Heart left ventricle (tissue), 16 donors: Measurements from ENCODE around the gene STK24. TPM values are rescaled to one million over a fixed set of nuclear protein-coding genes. Genes with fewer than 3 reads are reported as not detected.

ENCODE experiments used
- ATAC-seq, 4 donors: fragments of 200-7000 bp; cut with Tn5 transposase; one replicate each; pipeline ENCODE4 v1.9.1; 2020 to 2022; ENCODE audit warnings: moderate library complexity in 4 of 4, mild to moderate bottlenecking in 3 of 4, moderate number of reproducible peaks in 1 of 4
- DNase-seq, 5 donors: peaks; one replicate each; pipeline ENCODE4 v3.0.0-alpha.2; 2020
- H3K27ac ChIP-seq, 12 donors: fragments of 200-600 bp; sonication (generic) in 4 of 12; one replicate each; pipeline versions ENCODE4 v1.5.0 to v1.8.0; 2016 to 2022; ENCODE audit warnings: mild to moderate bottlenecking in 2 of 12
- H3K27me3 ChIP-seq, 9 donors: fragments of 200-600 bp; sonication (generic) in 2 of 9; one replicate each; pipeline versions ENCODE4 v1.5.1 to v1.8.0; 2016 to 2022; ENCODE audit warnings: mild to moderate bottlenecking in 3 of 9
- H3K36me3 ChIP-seq, 9 donors: fragments of 200-600 bp; sonication (generic) in 2 of 9; one replicate each; pipeline versions ENCODE4 v1.5.0 to v1.8.0; 2018 to 2022; ENCODE audit warnings: mild to moderate bottlenecking in 2 of 9
- H3K4me1 ChIP-seq, 12 donors: fragments of 200-600 bp; sonication (generic) in 4 of 12; one replicate each; pipeline versions ENCODE4 v1.5.0 to v1.8.0; 2016 to 2022; ENCODE audit warnings: mild to moderate bottlenecking in 3 of 12
- H3K4me3 ChIP-seq, 12 donors: fragments of 200-600 bp; sonication (generic) in 4 of 12; one replicate each; pipeline versions ENCODE4 v1.5.0 to v1.8.0; 2017 to 2022; ENCODE audit warnings: mild to moderate bottlenecking in 9 of 12, moderate library complexity in 4 of 12
- H3K9me3 ChIP-seq, 12 donors: fragments of 200-600 bp; sonication (generic) in 4 of 12; one replicate each; pipeline versions ENCODE4 v1.5.0 to v1.8.0; 2016 to 2022; ENCODE audit warnings: mild to moderate bottlenecking in 1 of 12
- POLR2A ChIP-seq, 2 donors: fragments of 450-650 bp; IDR thresholded peaks; one replicate each; pipeline ENCODE4 v1.6.1; 2017; ENCODE audit warnings: antibody characterized with exemption in 2 of 2, mild to moderate bottlenecking in 2 of 2, moderate library complexity in 2 of 2
- WGBS, 4 donors: extraction: QIAGEN DNeasy Blood & Tissue Kit in 2 of 4; methylation state at CpG; one replicate each; pipeline versions ENCODE4 v1.1.5 to v1.1.7; 2013 to 2018; 5-methylcytosine and 5-hydroxymethylcytosine counted together
- intact Hi-C, 10 donors: fragments of 100-400 bp; cut with DNase I; formaldehyde crosslinking; loops; one replicate each; pipeline versions ENCODE4 v1.11.1 to v1.14.2; 2022
- polyA plus RNA-seq, 2 donors: library from polyadenylated mRNA; stranded (reverse); fragments of 200-250 nt; gene quantifications; one replicate each; pipeline ENCODE4 v1.2.3, GENCODE V29; 2013
- total RNA-seq, 9 donors: library from RNA; depleted of rRNA in 2 of 9; stranded (reverse); fragments of >200 nt in 2 of 9; fragmentation: NEBNext Ultra II Directional in 3 of 9; extraction: Animal tissue kit (Norgen Biotek cat#: 25700) in 3 of 9; gene quantifications; one replicate each; pipeline versions ENCODE4 v1.1.0 to v1.2.4, GENCODE V29; 2016 to 2023
- TF ChIP-seq, protein P1 (sequence below), 12 donors: fragments of 200-600 bp; sonication (generic) in 4 of 12; IDR thresholded peaks; one replicate each; pipeline versions ENCODE4 v1.5.0 to v1.8.0; 2018 to 2022; ENCODE audit warnings: antibody characterized with exemption in 12 of 12, mild to moderate bottlenecking in 5 of 12
- donor health status: ischemic (EF 13 %, LVEDD 7.1; RV severe dilation, severe dysfunction).
- donor health status: healthy with polysubstance abuse.
- donor health status: DM: no; HTN: yes; CAD: no.
- donor health status: DM: no; HTN: no; CAD: no.
- donor health status: ischemic (EF 25% LVEDD 6.9; RV normal size, moderate dysfunction).
- donor health status: ischemic (EF 25% LVEDD 5.7; RV mildly dilated, moderate dysfunction).
- donor health status: healthy.
- donor health status: DM: yes; HTN: yes; CAD: no.
- donor health status: ischemic (EF 35%, LVEDD 5.7; RV mildly dilated, moderate dysfunction).
- donor health status: nonischemic (EF 11% LVEDD 7.7; RV severe dilation, severe dysfunction).
- donor health status: DM: yes; HTN: yes; CAD: no.
- donor health status: PGD.
- donor health status: ischemic (EF 29% LVEDD 5.4; RV normal size, mild dysfunction).
- donor health status: nonischemic (EF 23%, LVEDD 6.1; RV moderate dilation, normal function).

STK24 gene
- total and polyA plus RNA-seq, 11 donors = 26.6 to 82.6 (median 59.6) TPM

- DNase-seq = no peak
- no peaks in the 10 kb centered on the region for H3K9me3 ChIP-seq
- H3K4me3 ChIP-seq = no peak overlapping the region
- intact Hi-C loops = loop anchor here in 2 of 10 donors (5.0 to 10.0 kb wide), 2 partner anchors 287 to 575 kb away; partner anchors contain the start of gene FARP1 (in 1 of the 2)
- peaks cover 0 to 9% (median 0%) of the 10 kb centered on the region in 12 donors for H3K4me1 ChIP-seq
- peaks cover 0 to 33% (median 8%) of the 10 kb centered on the region in 9 donors for H3K36me3 ChIP-seq
- TF ChIP-seq, protein P1, sequence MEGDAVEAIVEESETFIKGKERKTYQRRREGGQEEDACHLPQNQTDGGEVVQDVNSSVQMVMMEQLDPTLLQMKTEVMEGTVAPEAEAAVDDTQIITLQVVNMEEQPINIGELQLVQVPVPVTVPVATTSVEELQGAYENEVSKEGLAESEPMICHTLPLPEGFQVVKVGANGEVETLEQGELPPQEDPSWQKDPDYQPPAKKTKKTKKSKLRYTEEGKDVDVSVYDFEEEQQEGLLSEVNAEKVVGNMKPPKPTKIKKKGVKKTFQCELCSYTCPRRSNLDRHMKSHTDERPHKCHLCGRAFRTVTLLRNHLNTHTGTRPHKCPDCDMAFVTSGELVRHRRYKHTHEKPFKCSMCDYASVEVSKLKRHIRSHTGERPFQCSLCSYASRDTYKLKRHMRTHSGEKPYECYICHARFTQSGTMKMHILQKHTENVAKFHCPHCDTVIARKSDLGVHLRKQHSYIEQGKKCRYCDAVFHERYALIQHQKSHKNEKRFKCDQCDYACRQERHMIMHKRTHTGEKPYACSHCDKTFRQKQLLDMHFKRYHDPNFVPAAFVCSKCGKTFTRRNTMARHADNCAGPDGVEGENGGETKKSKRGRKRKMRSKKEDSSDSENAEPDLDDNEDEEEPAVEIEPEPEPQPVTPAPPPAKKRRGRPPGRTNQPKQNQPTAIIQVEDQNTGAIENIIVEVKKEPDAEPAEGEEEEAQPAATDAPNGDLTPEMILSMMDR (IDR thresholded peaks at IDR 0.05) = no peak
- no peak for TF ChIP-seq POLR2A (IDR thresholded peaks at IDR 0.05)
- 85 to 94% (median 91%) methylated on average over 7 of the region's 7 CpGs for WGBS, 4 donors
- no peak for ATAC-seq
- no peaks in the 10 kb centered on the region for H3K27me3 ChIP-seq
- no peak overlapping the region for H3K27ac ChIP-seq
These were observed 147.4 kb downstream of the STK24 start for GRCh38 chr13:98429531-98429930.

DNA sequence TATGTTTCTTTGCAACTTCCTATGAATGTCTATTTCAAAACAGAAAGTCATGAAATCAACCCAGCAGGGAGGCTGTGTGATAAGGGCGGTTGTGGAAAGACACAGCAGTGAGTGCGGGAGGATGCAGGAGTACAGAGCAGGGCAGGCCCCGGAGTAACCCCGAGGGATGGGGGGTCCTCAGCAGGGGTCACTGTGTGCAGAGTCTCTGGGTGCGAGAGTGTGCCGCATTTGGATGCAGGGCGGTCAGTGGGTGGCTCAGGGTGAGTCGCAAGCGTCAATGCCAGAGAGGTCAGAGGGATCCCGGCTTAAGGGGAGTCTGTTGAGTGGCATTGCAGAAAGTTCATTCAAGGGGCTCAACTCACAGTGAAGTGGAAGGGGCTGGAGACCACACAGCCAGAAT is 147.8 kb downstream of the STK24 start:
- intact Hi-C loops = loop anchor here in 2 of 10 donors (5.0 to 10.0 kb wide), 2 partner anchors 287 to 574 kb away; partner anchors contain the start of gene FARP1 (in 1 of the 2)
- WGBS, 4 donors = 77 to 83% (median 79%) methylated on average over 10 of the region's 10 CpGs
- TF ChIP-seq, protein P1 (IDR thresholded peaks at IDR 0.05) = no peak
- TF ChIP-seq POLR2A (IDR thresholded peaks at IDR 0.05) = no peak
- Histone ChIP-seq H3K9me3 (no peaks in the 10 kb centered on the region), H3K4me1 (peaks cover 0 to 9% (median 0%) of the 10 kb centered on the region in 12 donors), H3K36me3 (peaks cover 0 to 37% (median 8%) of the 10 kb centered on the region in 9 donors), H3K4me3 (no peak overlapping the region), H3K27ac (no peak overlapping the region), H3K27me3 (no peaks in the 10 kb centered on the region)
- ATAC-seq (no peak), DNase-seq (no peak)

DNA sequence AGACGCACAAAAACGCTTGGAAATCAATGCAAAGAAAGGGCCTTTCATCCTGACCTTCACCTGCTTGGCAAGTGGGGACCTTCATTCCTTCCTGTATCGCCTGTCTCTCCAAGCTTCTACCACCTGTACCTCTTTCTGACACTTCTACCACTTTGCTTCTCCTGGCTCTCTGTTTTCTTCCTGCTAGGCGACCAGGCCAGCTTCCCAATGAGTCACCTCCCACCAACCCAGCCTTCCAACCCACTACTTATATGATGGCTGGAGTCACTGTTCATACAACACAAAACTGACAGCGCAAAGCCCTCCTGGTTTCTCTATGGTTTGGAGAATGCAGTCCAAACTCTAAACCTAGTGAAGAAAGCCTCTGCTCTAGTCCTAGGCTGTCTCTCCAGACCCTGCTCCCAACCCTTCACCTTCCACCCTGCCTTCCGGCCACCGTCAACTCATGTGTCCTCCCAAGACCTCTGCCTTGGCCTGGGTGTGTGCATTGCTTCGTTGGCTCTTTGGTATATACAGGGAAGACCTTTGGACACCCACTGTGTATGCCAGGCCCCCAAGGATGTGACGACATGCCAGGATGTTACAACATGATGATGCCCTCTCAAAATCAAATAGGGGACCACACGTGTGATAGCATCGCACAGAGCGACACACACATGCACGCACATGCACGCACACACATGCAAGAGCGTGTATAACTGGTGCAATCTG is 148.5 kb downstream of the STK24 start:
- intact Hi-C loops = loop anchor here in 2 of 10 donors (5.0 to 10.0 kb wide), 2 partner anchors 286 to 574 kb away; partner anchors contain the start of gene FARP1 (in 1 of the 2)
- no peaks in the 10 kb centered on the region for H3K9me3 ChIP-seq
- no peak for TF ChIP-seq POLR2A (IDR thresholded peaks at IDR 0.05)
- TF ChIP-seq, protein P1 (IDR thresholded peaks at IDR 0.05) = no peak
- H3K27ac ChIP-seq = no peak overlapping the region
- DNase-seq (no peak), ATAC-seq (peak in 1 of 4 donors; percentile 17)
- H3K36me3 ChIP-seq = peaks cover 0 to 42% (median 8%) of the 10 kb centered on the region in 9 donors
- no peak overlapping the region for H3K4me3 ChIP-seq
- WGBS, 4 donors = 93 to 94% (median 94%) methylated on average over 15 of the region's 15 CpGs
- no peaks in the 10 kb centered on the region for H3K27me3 ChIP-seq
- peaks cover 0 to 9% (median 0%) of the 10 kb centered on the region in 12 donors for H3K4me1 ChIP-seq

- no peak overlapping the region for H3K27ac ChIP-seq
- H3K9me3 ChIP-seq = no peaks in the 10 kb centered on the region
- ATAC-seq = peak; percentile 67 to 84 (median 76)
- peaks cover 0 to 9% (median 0%) of the 10 kb centered on the region in 12 donors for H3K4me1 ChIP-seq
- H3K36me3 ChIP-seq = peaks cover 0 to 49% (median 8%) of the 10 kb centered on the region in 9 donors
- WGBS, 4 donors = 59 to 68% (median 63%) methylated on average over 13 of the region's 13 CpGs
- H3K4me3 ChIP-seq = no peak overlapping the region
- intact Hi-C loops = loop anchor here in 2 of 10 donors (5.0 to 10.0 kb wide), 2 partner anchors 285 to 573 kb away; partner anchors contain the start of gene FARP1 (in 1 of the 2)
- no peak for TF ChIP-seq POLR2A (IDR thresholded peaks at IDR 0.05)
- TF ChIP-seq, protein P1 (IDR thresholded peaks at IDR 0.05) = no peak
- H3K27me3 ChIP-seq = no peaks in the 10 kb centered on the region
- no peak for DNase-seq
These were observed 149.4 kb downstream of the STK24 start for GRCh38 chr13:98427331-98427995.
